H1 (cell line): ENCODE data around the gene CNNM3. TPM values are rescaled to one million over a fixed set of nuclear protein-coding genes. Genes with fewer than 3 reads are reported as not detected.

Experiments used
- CTCF ChIA-PET: fragments of 300-600 bp; sonication (Branson Sonifier 250); formaldehyde crosslinking; loops from one replicate; lab custom pipeline; 2021; ENCODE audit not compliant: partially characterized antibody; lab: Charles Lee
- POLR2A ChIA-PET: fragments of 300-600 bp; sonication (Branson Sonifier 250); formaldehyde crosslinking; loops from one replicate; lab custom pipeline; 2021; ENCODE audit warnings: inconsistent platforms; ENCODE audit not compliant: partially characterized antibody; lab: Charles Lee
- DNase-seq, 2 experiments: peaks; one replicate each; pipeline versions ENCODE4 v3.0.0 to v3.0.0-alpha.2; 2010 to 2022; ENCODE audit warnings: low spot score in 2 of 2, low read depth in 1 of 2, mixed read lengths in 1 of 2
- FAIRE-seq: peaks from 2 replicates; lab custom pipeline; 2011; peaks lifted over from hg19 to GRCh38; lab: Jason Lieb, UNC
- H2AFZ ChIP-seq: 2 replicates; pipeline ENCODE4 v1.8.1; 2012; ENCODE audit warnings: low read length, inconsistent platforms
- H2AK5ac ChIP-seq: 2 replicates; pipeline ENCODE4 v1.6.1; 2013; ENCODE audit warnings: low read depth, low read length
- H2BK120ac ChIP-seq: replicated peaks from 2 replicates; pipeline ENCODE3; 2013; ENCODE audit warnings: low read depth, low read length, inconsistent platforms
- H2BK12ac ChIP-seq: 2 replicates; pipeline ENCODE4 v1.6.1; 2013; ENCODE audit warnings: low read depth, low read length
- H2BK15ac ChIP-seq: 2 replicates; pipeline ENCODE4 v1.6.1; 2013; ENCODE audit warnings: low read length
- H2BK20ac ChIP-seq: 2 replicates; pipeline ENCODE4 v1.6.1; 2013; ENCODE audit warnings: low read length
- H2BK5ac ChIP-seq: 2 replicates; pipeline ENCODE4 v1.6.1; 2013; ENCODE audit warnings: low read depth, low read length
- H3K14ac ChIP-seq: 2 replicates; pipeline ENCODE4 v1.6.1; 2013; ENCODE audit warnings: inconsistent platforms; ENCODE audit not compliant: insufficient read length
- H3K18ac ChIP-seq: 2 replicates; pipeline ENCODE4 v1.6.1; 2013; ENCODE audit warnings: low read length; ENCODE audit errors: extremely low read depth
- H3K23ac ChIP-seq: 2 replicates; pipeline ENCODE4 v1.6.1; 2013; ENCODE audit warnings: inconsistent platforms; ENCODE audit not compliant: insufficient read length
- H3K23me2 ChIP-seq: 2 replicates; pipeline ENCODE4 v1.6.1; 2013; ENCODE audit warnings: low read depth, low read length
- H3K27ac ChIP-seq: 2 replicates; pipeline ENCODE4 v1.6.1; 2011; ENCODE audit warnings: low read depth, low read length, inconsistent platforms
- H3K27me3 ChIP-seq, 4 experiments: replicated peaks in 1 of 4; 1 replicate in 1 of 4; 2 replicates in 3 of 4; pipeline versions ENCODE4 v1.6.1 to v1.8.1; 2011 to 2013; ENCODE audit warnings: low read length in 3 of 4, mild to moderate bottlenecking in 3 of 4, inconsistent platforms in 2 of 4, mixed read lengths in 2 of 4, moderate library complexity in 1 of 4; ENCODE audit not compliant: control insufficient read depth in 3 of 4, insufficient read depth in 3 of 4; ENCODE audit errors: extremely low read depth in 1 of 4
- H3K36me3 ChIP-seq, 4 experiments: 2 replicates each; pipeline versions ENCODE4 v1.6.1 to v1.8.1; 2011 to 2013; ENCODE audit warnings: mild to moderate bottlenecking in 4 of 4, low read length in 3 of 4, moderate library complexity in 2 of 4, control low read depth in 1 of 4, inconsistent platforms in 1 of 4; ENCODE audit not compliant: insufficient read depth in 4 of 4, control insufficient read depth in 2 of 4
- H3K4ac ChIP-seq: replicated peaks from 2 replicates; pipeline ENCODE3; 2013; ENCODE audit warnings: low read length, low read depth, mixed read lengths, inconsistent platforms; ENCODE audit not compliant: insufficient read length
- H3K4me1 ChIP-seq, 4 experiments: replicated peaks in 1 of 4; 1 replicate in 1 of 4; 2 replicates in 3 of 4; pipeline versions ENCODE4 v1.6.1 to v1.8.1; 2011 to 2013; ENCODE audit warnings: low read length in 3 of 4, inconsistent platforms in 2 of 4, mixed read lengths in 1 of 4; ENCODE audit not compliant: insufficient read depth in 4 of 4, control insufficient read depth in 3 of 4
- H3K4me2 ChIP-seq, 2 experiments: 2 replicates each; pipeline versions ENCODE4 v1.6.1 to v1.8.1; 2011 to 2013; ENCODE audit warnings: low read depth in 2 of 2, low read length in 2 of 2, control low read depth in 1 of 2, inconsistent platforms in 1 of 2, mild to moderate bottlenecking in 1 of 2; ENCODE audit not compliant: insufficient read depth in 1 of 2
- H3K4me3 ChIP-seq, 4 experiments: fragments of 200-600, 300-600 bp in 1 of 4; sonication (generic), shearing (Covaris generic), sonication (Bioruptor Twin) in 1 of 4; 2 replicates each; pipeline versions ENCODE4 v1.5.1 to v1.8.1; 2011 to 2016; ENCODE audit warnings: low read length in 4 of 4, low read depth in 3 of 4, control low read depth in 2 of 4, inconsistent platforms in 2 of 4, mild to moderate bottlenecking in 2 of 4, mixed read lengths in 1 of 4, moderate library complexity in 1 of 4; ENCODE audit not compliant: insufficient read depth in 2 of 4; ENCODE audit errors: extremely low read depth in 1 of 4
- H3K56ac ChIP-seq: replicated peaks from 2 replicates; pipeline ENCODE3; 2013; ENCODE audit warnings: low read depth, mild to moderate bottlenecking, mixed read lengths, low read length, inconsistent platforms; ENCODE audit not compliant: insufficient read length
- H3K79me1 ChIP-seq: 2 replicates; pipeline ENCODE4 v1.6.1; 2013; ENCODE audit warnings: low read depth, low read length, control low read depth
- H3K79me2 ChIP-seq, 2 experiments: 2 replicates each; pipeline versions ENCODE4 v1.6.1 to v1.8.1; 2012 to 2013; ENCODE audit warnings: low read length in 2 of 2, mild to moderate bottlenecking in 2 of 2, inconsistent platforms in 1 of 2; ENCODE audit not compliant: insufficient read depth in 2 of 2, control insufficient read depth in 1 of 2
- H3K9ac ChIP-seq, 4 experiments: replicated peaks in 1 of 4; 1 replicate in 1 of 4; 2 replicates in 3 of 4; pipeline versions ENCODE4 v1.6.1 to v1.8.1; 2011 to 2013; ENCODE audit warnings: low read depth in 3 of 4, low read length in 3 of 4, control low read depth in 2 of 4, mild to moderate bottlenecking in 2 of 4, moderate library complexity in 2 of 4, inconsistent platforms in 1 of 4; ENCODE audit errors: extremely low read depth in 1 of 4
- H3K9me3 ChIP-seq, 2 experiments: 2 replicates each; pipeline versions ENCODE4 v1.6.1 to v1.8.1; 2012 to 2013; ENCODE audit warnings: mild to moderate bottlenecking in 2 of 2, moderate library complexity in 2 of 2, control low read depth in 1 of 2, inconsistent platforms in 1 of 2, low read depth in 1 of 2, low read length in 1 of 2, mixed read lengths in 1 of 2; ENCODE audit not compliant: insufficient read depth in 2 of 2
- H4K20me1 ChIP-seq, 2 experiments: replicated peaks in 1 of 2; 2 replicates each; pipeline versions ENCODE3 to v1.8.1; 2011 to 2013; ENCODE audit warnings: inconsistent platforms in 2 of 2, low read length in 2 of 2, mild to moderate bottlenecking in 1 of 2; ENCODE audit not compliant: insufficient read depth in 2 of 2, control insufficient read depth in 1 of 2
- H4K5ac ChIP-seq: 2 replicates; pipeline ENCODE4 v1.6.1; 2013; ENCODE audit warnings: low read length, low read depth, mixed read lengths, inconsistent platforms; ENCODE audit not compliant: insufficient read length
- H4K8ac ChIP-seq: 2 replicates; pipeline ENCODE4 v1.8.0; 2013; ENCODE audit warnings: mild to moderate bottlenecking, moderate library complexity, low read length, inconsistent platforms; ENCODE audit not compliant: insufficient read depth; ENCODE audit errors: extremely low read depth
- H4K91ac ChIP-seq: replicated peaks from 2 replicates; pipeline ENCODE3; 2013; ENCODE audit warnings: low read length, mixed read lengths, inconsistent platforms; ENCODE audit not compliant: insufficient read length
- ATF3 ChIP-seq: IDR thresholded peaks from 2 replicates; pipeline ENCODE4 v1.6.1; 2011; ENCODE audit warnings: low read depth, mild to moderate bottlenecking, low read length; ENCODE audit not compliant: insufficient read depth
- CBX5 ChIP-seq: fragments of 300-800, 300-1000 bp; sonication (generic); IDR thresholded peaks from 2 replicates; pipeline ENCODE4 v1.7.1; 2016; ENCODE audit warnings: antibody characterized with exemption, low read length, low read depth
- FOSL1 ChIP-seq: IDR thresholded peaks from 2 replicates; pipeline ENCODE4 v1.6.1; 2011; ENCODE audit warnings: mild to moderate bottlenecking, low read depth, low read length, moderate library complexity; ENCODE audit not compliant: insufficient read depth
- GTF2F1 ChIP-seq: IDR thresholded peaks from 2 replicates; pipeline ENCODE4 v1.6.1; 2012; ENCODE audit warnings: low read depth, low read length, improper control_type of control experiment, borderline replicate concordance
- HDAC6 ChIP-seq: IDR thresholded peaks from one replicate; pipeline ENCODE4 v1.7.1; 2012; ENCODE audit warnings: low read depth, mild to moderate bottlenecking, inconsistent platforms, low read length, moderate library complexity
- JUN ChIP-seq: IDR thresholded peaks from 2 replicates; pipeline ENCODE4 v1.6.1; 2011; ENCODE audit warnings: low read depth, mild to moderate bottlenecking, improper control_type of control experiment, low read length
- KDM4A ChIP-seq: IDR thresholded peaks from one replicate; pipeline ENCODE4 v1.7.1; 2012; ENCODE audit warnings: low read depth, mild to moderate bottlenecking, moderate library complexity, low read length, inconsistent platforms; ENCODE audit not compliant: severe bottlenecking
- POLR2A ChIP-seq, 2 experiments: IDR thresholded peaks; 1 replicate in 1 of 2; 2 replicates in 1 of 2; pipeline ENCODE4 v1.6.1; 2011; ENCODE audit warnings: low read depth in 2 of 2, low read length in 2 of 2, mild to moderate bottlenecking in 2 of 2; ENCODE audit errors: control extremely low read depth in 1 of 2
- SIN3A ChIP-seq, 2 experiments: IDR thresholded peaks in 1 of 2; conservative IDR thresholded peaks in 1 of 2; 2 replicates each; pipeline ENCODE4 v1.6.1; 2011 to 2012; ENCODE audit warnings: low read length in 2 of 2, improper control_type of control experiment in 1 of 2, low read depth in 1 of 2, mild to moderate bottlenecking in 1 of 2
- SIRT6 ChIP-seq: IDR thresholded peaks from one replicate; pipeline ENCODE4 v1.7.1; 2012; ENCODE audit warnings: low read length, inconsistent platforms
- WGBS, 2 experiments: shearing (Covaris generic) in 1 of 2; methylation state at CpG; one replicate each; pipeline versions ENCODE4 v1.1.6 to v1.1.7; 2013 to 2015; ENCODE audit warnings: low lambda C conversion rate in 2 of 2, mixed read lengths in 2 of 2, inconsistent platforms in 1 of 2, low coverage in 1 of 2, missing lambda C conversion rate in 1 of 2; ENCODE audit not compliant: insufficient replicate concordance in 2 of 2, insufficient coverage in 1 of 2, insufficient read length in 1 of 2; ENCODE audit errors: extremely low coverage in 1 of 2, missing lambda C conversion rate in 1 of 2; 5-methylcytosine and 5-hydroxymethylcytosine counted together
- polyA plus RNA-seq, 7 experiments: library from polyadenylated mRNA; depleted of rRNA in 3 of 7; stranded (reverse) in 5 of 7; unstranded in 2 of 7; fragments of >200 nt in 5 of 7; fragments of 200-250 nt in 2 of 7; gene quantifications; 1 replicate in 5 of 7; 2 replicates in 1 of 7; 4 replicates in 1 of 7; pipeline versions ENCODE4 v1.2.1 to v1.2.3, GENCODE V29; 2011 to 2013; ENCODE audit warnings: missing spikeins in 2 of 7, mixed read lengths in 2 of 7
- total RNA-seq: library from RNA; stranded (reverse); fragmentation: NEBNext Ultra II Directional; extraction: Animal tissue kit (Norgen Biotek cat#: 25700); gene quantifications from 2 replicates; pipeline ENCODE4 v1.2.1, GENCODE V29; 2021

The CNNM3 gene
- total and polyA plus RNA-seq, 2 of the 8 experiments (the other 6 are each of a cell fraction or from before 2014, with no cell fraction given): 29.1 to 29.2 TPM

GRCh38 chr2:96816836-96817702 is 1.0 kb downstream of the CNNM3 start:
- FAIRE-seq (no peak), DNase-seq (peak in 1 of 2 experiments; percentile 47)
- Histone ChIP-seq H3K27ac (peak overlapping the region; percentile 85; the same call in 1 of the 2 replicates), H3K14ac (no peak overlapping the region), H3K9ac (peak overlapping the region; percentile 49 to 92 (median 68); a peak in 6 of 7 replicates), H2BK120ac (no peak overlapping the region), H3K4me3 (peak overlapping the region; percentile 63 to 89 (median 72)), H3K27me3 (no peaks in the 10 kb centered on the region; a peak in 1 of 7 replicates), H2BK20ac (no peak overlapping the region), H2AFZ (no peak overlapping the region), H4K8ac (peak overlapping the region; percentile 62; the same call in 1 of the 2 replicates), H3K56ac (no peak overlapping the region), H3K36me3 (peaks cover 0 to 10% (median 0%) of the 10 kb centered on the region in 4 experiments; a peak in 2 of 8 replicates), H4K5ac (peak overlapping the region; percentile 58), H3K4me1 (peaks cover 0 to 22% (median 16%) of the 10 kb centered on the region in 4 experiments; a peak in 6 of 7 replicates), H2BK15ac (peak overlapping the region; percentile 81; the same call in 1 of the 2 replicates), H3K18ac (peak overlapping the region; percentile 68), H3K23me2 (peaks cover 17% of the 10 kb centered on the region), H2AK5ac (peak overlapping the region; percentile 34; the same call in 1 of the 2 replicates), H3K4me2 (peak overlapping the region; percentile 98), H4K20me1 (peaks cover 18 to 31% of the 10 kb centered on the region in 2 experiments), H2BK12ac (no peak overlapping the region), H3K79me1 (peaks cover 28% of the 10 kb centered on the region), H3K23ac (no peak overlapping the region), H4K91ac (peak overlapping the region; percentile 54), H2BK5ac (0 out of 2 replicates have a peak overlapping the region, but pooled peaks have one; percentile 18), H3K4ac (peak overlapping the region; percentile 3), H3K9me3 (no peaks in the 10 kb centered on the region), H3K79me2 (peaks cover 3 to 49% of the 10 kb centered on the region in 2 experiments; a peak in 3 of 4 replicates)
- ChIA-PET CTCF (interaction anchor here (1.0 to 5.3 kb wide), 10 partner anchors 10 to 158 kb away, joined by 3 to 30 read pairs (median 4); no protein-coding TSS in a partner anchor), POLR2A (interaction anchor here (0.7 to 2.6 kb wide), 11 partner anchors 9 to 102 kb away, joined by 3 to 12 read pairs (median 4); partner anchors contain the start of gene ANKRD39)
- 6% methylated on average over 67 of the region's 89 CpGs; no CpG with 5 or more reads in 1 of the 2 experiments for WGBS, 2 experiments
- TF ChIP-seq JUN: no peak
- TF ChIP-seq FOSL1: no peak
- no peak for TF ChIP-seq ATF3
- no peak for TF ChIP-seq HDAC6
- TF ChIP-seq SIRT6: no peak
- TF ChIP-seq GTF2F1: no peak
- peak; percentile 23 for TF ChIP-seq KDM4A
- 0 out of 3 replicates have a peak, but pooled peaks of 1 of the 2 experiments have one; percentile 2 for TF ChIP-seq POLR2A (IDR thresholded peaks at IDR 0.05; ENCODE audit: control extremely low read depth in 1 of 2, low read depth in 2 of 2, low read length in 2 of 2)
- no peak for TF ChIP-seq CBX5
- TF ChIP-seq SIN3A (conservative IDR thresholded peaks at IDR 0.05 in 1 of 2, IDR thresholded peaks at IDR 0.05 in 1 of 2; ENCODE audit: low read depth in 1 of 2, low read length in 2 of 2): no peak
